Measurements from ENCODE around the gene FNBP1. TPM values are rescaled to one million over a fixed set of nuclear protein-coding genes. Genes with fewer than 3 reads are reported as not detected.
"Not testable (repeated sequence)": the region's sequence is repeated elsewhere in the genome, so short reads cannot be mapped to it uniquely, and the experiment has no call there.

The FNBP1 gene
- total and polyA plus RNA-seq, 4 donors, result 21.9 to 92.9 (median 63.8) TPM

DNA sequence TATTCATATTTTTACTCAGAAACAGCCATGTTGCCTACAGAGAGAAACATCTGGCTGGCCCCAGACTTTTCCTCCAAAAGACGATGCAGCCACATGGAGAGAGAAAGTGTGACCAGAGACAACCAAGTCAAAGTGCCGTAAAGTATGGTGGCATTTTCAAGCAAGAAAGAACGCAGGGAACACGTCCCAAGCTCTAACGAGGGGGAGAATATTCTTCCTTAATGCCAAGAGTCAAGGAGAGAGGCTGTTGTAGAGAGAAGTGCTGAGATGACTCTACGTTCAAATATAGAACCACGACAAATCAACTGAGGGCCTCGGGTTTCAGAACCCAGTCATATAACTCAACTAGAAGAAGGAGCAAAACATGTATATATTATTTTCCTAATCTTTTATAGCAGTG, 55.9 kb downstream of the FNBP1 start:
- Histone ChIP-seq H3K9me3 (ENCODE audit: control insufficient read depth, low read length) (no peaks in the 10 kb centered on the region), H3K27me3 (ENCODE audit: control insufficient read depth in 1 of 2, insufficient read depth in 2 of 2, low read length in 1 of 2) (no peaks in the 10 kb centered on the region), H3K4me3 (ENCODE audit: low read length in 2 of 2) (no peak overlapping the region), H3K27ac (ENCODE audit: low read depth in 1 of 2, low read length in 2 of 2) (no peak overlapping the region), H3K4me1 (ENCODE audit: control insufficient read depth in 1 of 2, insufficient read depth in 2 of 2, low read length in 2 of 2) (peaks cover 3% of the 10 kb centered on the region in 2 donors), H3K36me3 (ENCODE audit: control insufficient read depth in 1 of 2, insufficient read depth in 2 of 2, low read length in 1 of 2) (no peaks in the 10 kb centered on the region)
- DNase-seq (no peak), ATAC-seq (ENCODE audit: low FRiP score) (no peak)
- intact Hi-C loops (cut with DNase I), result no loop called here
- WGBS, 2 donors, result 68 to 70% methylated on average over 8 of the region's 8 CpGs

DNA sequence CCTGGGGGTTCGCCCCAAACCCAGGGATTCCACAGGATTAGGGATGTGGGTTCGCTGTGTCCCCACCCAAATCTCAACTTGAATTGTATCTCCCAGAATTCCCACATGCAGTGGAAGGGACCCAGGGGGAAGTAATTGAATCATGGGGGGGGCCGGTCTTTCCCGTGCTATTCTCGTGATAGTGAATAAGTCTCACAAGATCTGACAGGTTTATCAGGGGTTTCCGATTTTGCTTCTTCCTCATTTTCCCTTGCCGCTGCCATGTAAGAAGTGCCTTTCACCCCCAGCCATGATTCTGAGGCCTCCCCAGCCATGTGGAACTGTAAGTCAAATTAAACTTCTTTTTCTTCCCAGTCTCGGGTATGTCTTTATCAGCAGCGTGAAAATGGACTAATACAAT, 58.4 kb downstream of the FNBP1 start:
- H3K4me3 ChIP-seq (ENCODE audit: low read length in 2 of 2), result not testable (repeated sequence)

DNA sequence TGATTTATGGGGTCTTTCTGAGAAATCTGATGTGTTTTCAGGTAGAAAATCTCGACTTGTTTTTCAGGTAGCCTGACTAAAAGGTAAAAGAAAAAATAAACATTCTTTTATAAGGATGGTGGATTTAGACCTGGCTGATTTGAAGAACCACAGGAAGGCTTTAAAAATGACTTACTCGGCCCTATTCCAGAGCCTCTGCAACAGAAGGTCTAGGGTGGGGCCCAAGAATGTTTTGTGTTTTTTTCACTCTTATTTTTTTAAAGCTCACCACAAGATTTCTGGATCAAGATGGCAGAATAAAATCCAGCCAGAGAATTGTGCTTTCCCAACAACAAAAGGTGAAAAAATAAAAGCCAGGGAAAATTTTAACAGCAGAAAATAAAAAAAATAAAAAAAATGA, 59.1 kb downstream of the FNBP1 start:
- intact Hi-C loops (cut with DNase I), result no loop called here
- no peak for ATAC-seq (ENCODE audit: low FRiP score)
- Histone ChIP-seq H3K27me3 (ENCODE audit: control insufficient read depth in 1 of 2, insufficient read depth in 2 of 2, low read length in 1 of 2) (no peaks in the 10 kb centered on the region), H3K4me1 (ENCODE audit: control insufficient read depth in 1 of 2, insufficient read depth in 2 of 2, low read length in 2 of 2) (peaks cover under 1 to 3% of the 10 kb centered on the region in 2 donors), H3K36me3 (ENCODE audit: control insufficient read depth in 1 of 2, insufficient read depth in 2 of 2, low read length in 1 of 2) (no peaks in the 10 kb centered on the region), H3K4me3 (ENCODE audit: low read length in 2 of 2) (no peak overlapping the region), H3K27ac (ENCODE audit: low read depth in 1 of 2, low read length in 2 of 2) (no peak overlapping the region), H3K9me3 (ENCODE audit: control insufficient read depth, low read length) (no peaks in the 10 kb centered on the region)
- DNase-seq, result no peak
- WGBS, 2 donors, result 62 to 70% methylated on average over 2 of the region's 2 CpGs

More for the DNA sequence above, 58.4 kb downstream of the FNBP1 start:
- H3K27me3 ChIP-seq (ENCODE audit: control insufficient read depth in 1 of 2, insufficient read depth in 2 of 2, low read length in 1 of 2); ATAC-seq (ENCODE audit: low FRiP score); intact Hi-C loops (cut with DNase I); H3K9me3 ChIP-seq (ENCODE audit: control insufficient read depth, low read length); H3K4me1 ChIP-seq (ENCODE audit: control insufficient read depth in 1 of 2, insufficient read depth in 2 of 2, low read length in 2 of 2); H3K36me3 ChIP-seq (ENCODE audit: control insufficient read depth in 1 of 2, insufficient read depth in 2 of 2, low read length in 1 of 2); DNase-seq; H3K27ac ChIP-seq (ENCODE audit: low read depth in 1 of 2, low read length in 2 of 2): not testable (repeated sequence)
- 84 to 92% methylated on average over 9 of the region's 9 CpGs for WGBS, 2 donors

DNA sequence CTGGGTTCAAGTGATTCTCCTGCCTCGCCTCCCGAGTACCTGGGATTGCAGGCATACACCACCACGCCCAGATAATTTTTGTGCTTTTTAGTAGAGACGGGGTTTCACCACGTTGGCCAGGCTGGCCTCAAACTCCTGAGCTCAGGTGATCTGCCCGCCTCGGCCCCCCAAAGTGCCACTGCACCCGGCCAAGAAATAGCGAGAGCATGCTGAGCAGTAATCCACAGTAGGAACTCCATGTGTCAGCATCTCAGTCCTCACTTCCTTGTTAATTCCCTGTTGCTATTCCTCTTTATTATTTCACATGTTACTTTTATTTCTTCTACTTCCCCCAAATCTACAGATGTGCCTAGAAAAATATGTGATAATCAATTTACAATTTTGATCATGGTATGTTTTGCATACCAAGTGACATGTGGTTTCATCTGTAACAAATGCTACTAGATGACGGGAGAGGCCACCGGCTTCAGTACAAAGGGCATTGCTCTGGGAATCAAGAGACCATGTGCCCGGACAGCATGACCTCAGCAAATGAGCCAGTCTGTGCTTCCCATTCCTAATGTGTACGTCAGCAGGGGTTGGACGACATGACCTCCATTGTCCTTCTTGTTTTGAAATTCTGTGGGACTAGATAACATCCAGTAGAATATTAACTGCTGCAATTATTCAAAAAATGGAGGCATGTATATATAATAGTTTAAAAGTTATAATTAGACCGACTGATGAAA, 61.6 kb downstream of the FNBP1 start:
- H3K4me1 ChIP-seq (ENCODE audit: control insufficient read depth in 1 of 2, insufficient read depth in 2 of 2, low read length in 2 of 2), result peaks cover 0 to 1% of the 10 kb centered on the region in 2 donors
- peak; percentile 60 for ATAC-seq (ENCODE audit: low FRiP score)
- intact Hi-C loops (cut with DNase I), result no loop called here
- H3K9me3 ChIP-seq (ENCODE audit: control insufficient read depth, low read length), result no peaks in the 10 kb centered on the region
- H3K27me3 ChIP-seq (ENCODE audit: control insufficient read depth in 1 of 2, insufficient read depth in 2 of 2, low read length in 1 of 2), result no peaks in the 10 kb centered on the region
- H3K36me3 ChIP-seq (ENCODE audit: control insufficient read depth in 1 of 2, insufficient read depth in 2 of 2, low read length in 1 of 2), result no peaks in the 10 kb centered on the region
- no peak overlapping the region for H3K27ac ChIP-seq (ENCODE audit: low read depth in 1 of 2, low read length in 2 of 2)
- no peak overlapping the region for H3K4me3 ChIP-seq (ENCODE audit: low read length in 2 of 2)
- peak in 1 of 2 donors; percentile 72 for DNase-seq
- 88 to 91% methylated on average over 15 of the region's 15 CpGs for WGBS, 2 donors

DNA sequence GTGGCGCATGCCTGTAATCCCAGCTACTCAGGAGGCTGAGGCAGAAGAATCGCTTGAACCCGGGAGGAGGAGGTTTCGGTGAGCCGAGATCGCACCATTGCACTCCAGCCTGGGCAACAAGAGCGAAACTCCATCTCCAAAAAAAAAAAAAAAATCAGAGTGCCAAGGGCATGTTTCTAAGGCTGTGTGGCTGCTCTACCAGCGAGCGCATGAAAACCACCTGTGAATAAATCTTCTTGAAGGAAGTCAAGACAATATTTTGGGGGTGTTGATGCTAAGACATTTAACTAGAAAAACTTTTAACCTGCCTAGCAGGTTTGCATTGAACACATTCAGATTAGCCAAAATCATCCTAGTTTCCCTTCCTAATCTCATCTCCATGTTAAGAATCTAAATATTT, 62.8 kb downstream of the FNBP1 start:
- WGBS, 2 donors, result 98 to 99% methylated on average over 9 of the region's 9 CpGs
- H3K4me3 ChIP-seq (ENCODE audit: low read length in 2 of 2); H3K36me3 ChIP-seq (ENCODE audit: control insufficient read depth in 1 of 2, insufficient read depth in 2 of 2, low read length in 1 of 2); H3K4me1 ChIP-seq (ENCODE audit: control insufficient read depth in 1 of 2, insufficient read depth in 2 of 2, low read length in 2 of 2); DNase-seq; H3K27ac ChIP-seq (ENCODE audit: low read depth in 1 of 2, low read length in 2 of 2); intact Hi-C loops (cut with DNase I); ATAC-seq (ENCODE audit: low FRiP score); H3K27me3 ChIP-seq (ENCODE audit: control insufficient read depth in 1 of 2, insufficient read depth in 2 of 2, low read length in 1 of 2); H3K9me3 ChIP-seq (ENCODE audit: control insufficient read depth, low read length): not testable (repeated sequence)

GRCh38 chr9:129979071-129979745, 63.8 kb downstream of the FNBP1 start:
- DNase-seq (no peak), ATAC-seq (ENCODE audit: low FRiP score) (no peak)
- intact Hi-C loops (cut with DNase I), result no loop called here
- Histone ChIP-seq H3K27ac (ENCODE audit: low read depth in 1 of 2, low read length in 2 of 2) (no peak overlapping the region), H3K27me3 (ENCODE audit: control insufficient read depth in 1 of 2, insufficient read depth in 2 of 2, low read length in 1 of 2) (no peaks in the 10 kb centered on the region), H3K36me3 (ENCODE audit: control insufficient read depth in 1 of 2, insufficient read depth in 2 of 2, low read length in 1 of 2) (peaks cover 0 to 2% of the 10 kb centered on the region in 2 donors), H3K4me3 (ENCODE audit: low read length in 2 of 2) (no peak overlapping the region), H3K9me3 (ENCODE audit: control insufficient read depth, low read length) (no peaks in the 10 kb centered on the region), H3K4me1 (ENCODE audit: control insufficient read depth in 1 of 2, insufficient read depth in 2 of 2, low read length in 2 of 2) (no peaks in the 10 kb centered on the region)
- 84 to 85% methylated on average over 8 of the region's 8 CpGs for WGBS, 2 donors

DNA sequence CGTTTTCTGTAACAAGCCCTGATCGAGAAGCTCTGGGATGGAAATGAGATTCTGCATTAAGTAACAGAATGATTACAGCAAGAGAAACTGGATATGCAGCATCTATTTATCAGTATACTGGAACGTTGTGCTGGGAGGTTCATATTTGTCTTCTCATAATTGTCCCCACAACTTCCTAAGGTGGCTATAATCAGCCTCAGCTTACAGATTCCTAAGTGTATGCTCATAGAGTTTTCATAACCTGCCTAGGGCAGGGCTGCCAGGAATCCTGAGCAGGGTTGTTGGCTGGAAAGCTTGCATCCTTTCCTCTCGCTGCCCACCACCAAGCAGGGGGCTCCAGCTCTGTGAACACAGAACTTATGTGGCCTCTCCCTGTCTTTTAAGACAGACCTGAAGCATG, 70.2 kb downstream of the FNBP1 start:
- Histone ChIP-seq H3K27ac (ENCODE audit: low read depth in 1 of 2, low read length in 2 of 2) (no peak overlapping the region), H3K4me1 (ENCODE audit: control insufficient read depth in 1 of 2, insufficient read depth in 2 of 2, low read length in 2 of 2) (no peaks in the 10 kb centered on the region), H3K4me3 (ENCODE audit: low read length in 2 of 2) (no peak overlapping the region), H3K27me3 (ENCODE audit: control insufficient read depth in 1 of 2, insufficient read depth in 2 of 2, low read length in 1 of 2) (no peaks in the 10 kb centered on the region), H3K36me3 (ENCODE audit: control insufficient read depth in 1 of 2, insufficient read depth in 2 of 2, low read length in 1 of 2) (peaks cover 0 to 2% of the 10 kb centered on the region in 2 donors), H3K9me3 (ENCODE audit: control insufficient read depth, low read length) (no peaks in the 10 kb centered on the region)
- DNase-seq (no peak), ATAC-seq (ENCODE audit: low FRiP score) (no peak)
- WGBS, 2 donors, result 87 to 90% methylated on average over 4 of the region's 4 CpGs
- intact Hi-C loops (cut with DNase I), result no loop called here

GRCh38 chr9:129968690-129969485, 74.1 kb downstream of the FNBP1 start:
- no peak overlapping the region for H3K4me3 ChIP-seq (ENCODE audit: low read length in 2 of 2)
- 12 to 14% methylated on average over 4 of the region's 4 CpGs for WGBS, 2 donors
- intact Hi-C loops (cut with DNase I), result loop anchor here (5.0 kb wide), 2 partner anchors 53 to 73 kb away; partner anchors contain the start of gene FNBP1 (in 1 of the 2)
- H3K27me3 ChIP-seq (ENCODE audit: control insufficient read depth in 1 of 2, insufficient read depth in 2 of 2, low read length in 1 of 2), result no peaks in the 10 kb centered on the region
- ATAC-seq (ENCODE audit: low FRiP score), result peak; percentile 63
- no peaks in the 10 kb centered on the region for H3K9me3 ChIP-seq (ENCODE audit: control insufficient read depth, low read length)
- peaks cover 0 to 1% of the 10 kb centered on the region in 2 donors for H3K4me1 ChIP-seq (ENCODE audit: control insufficient read depth in 1 of 2, insufficient read depth in 2 of 2, low read length in 2 of 2)
- H3K27ac ChIP-seq (ENCODE audit: low read depth in 1 of 2, low read length in 2 of 2), result no peak overlapping the region
- DNase-seq, result no peak
- no peaks in the 10 kb centered on the region for H3K36me3 ChIP-seq (ENCODE audit: control insufficient read depth in 1 of 2, insufficient read depth in 2 of 2, low read length in 1 of 2)

Data from aorta (tissue), 5 donors.